Epithelial cell of umbilical artery (primary cell): ENCODE results near the gene RAB3A. TPM values are rescaled to one million over a fixed set of nuclear protein-coding genes. Genes with fewer than 3 reads are reported as not detected.

Experiments
- total RNA-seq: library from RNA; depleted of rRNA; stranded (reverse); fragments of >200 nt; gene quantifications from 2 replicates; pipeline ENCODE4 v1.2.3, GENCODE V29; 2014

The RAB3A gene, protein sequence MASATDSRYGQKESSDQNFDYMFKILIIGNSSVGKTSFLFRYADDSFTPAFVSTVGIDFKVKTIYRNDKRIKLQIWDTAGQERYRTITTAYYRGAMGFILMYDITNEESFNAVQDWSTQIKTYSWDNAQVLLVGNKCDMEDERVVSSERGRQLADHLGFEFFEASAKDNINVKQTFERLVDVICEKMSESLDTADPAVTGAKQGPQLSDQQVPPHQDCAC
- total RNA-seq = under 0.01 TPM in 1 of 2 replicates, not detected in the other

DNA sequence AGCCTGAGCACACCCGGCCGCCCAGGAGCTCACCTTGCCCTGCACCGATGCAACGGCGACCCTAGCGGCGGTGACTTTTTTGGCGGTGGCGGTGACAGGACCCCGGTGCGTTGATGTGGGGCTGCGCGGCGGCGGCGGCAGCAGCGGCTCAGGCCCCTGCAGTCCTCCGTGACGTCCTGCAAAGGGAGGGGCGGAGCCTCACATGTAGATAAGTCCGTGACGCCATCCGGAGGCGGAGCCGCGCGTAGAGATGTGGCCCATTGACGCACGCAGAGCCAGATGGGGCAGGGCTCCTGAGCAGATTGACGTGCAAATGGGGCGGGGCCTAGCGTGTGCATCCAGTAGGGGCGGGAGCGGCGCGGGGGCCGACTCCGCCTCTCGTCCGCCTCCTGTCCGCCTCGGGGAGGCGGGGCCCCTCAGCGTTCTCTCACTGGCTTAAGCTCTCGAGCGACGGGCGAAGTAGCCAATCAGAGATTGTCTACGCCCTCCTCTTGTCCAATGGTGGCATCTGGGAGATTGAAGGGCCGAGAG is at the start of gene RAB3A:
Gene RAB3A, minus strand, starts transcription at position 180 of the 531 bp plus-strand sequence. CDS start 1,302 bp downstream, outside the sequence.

DNA sequence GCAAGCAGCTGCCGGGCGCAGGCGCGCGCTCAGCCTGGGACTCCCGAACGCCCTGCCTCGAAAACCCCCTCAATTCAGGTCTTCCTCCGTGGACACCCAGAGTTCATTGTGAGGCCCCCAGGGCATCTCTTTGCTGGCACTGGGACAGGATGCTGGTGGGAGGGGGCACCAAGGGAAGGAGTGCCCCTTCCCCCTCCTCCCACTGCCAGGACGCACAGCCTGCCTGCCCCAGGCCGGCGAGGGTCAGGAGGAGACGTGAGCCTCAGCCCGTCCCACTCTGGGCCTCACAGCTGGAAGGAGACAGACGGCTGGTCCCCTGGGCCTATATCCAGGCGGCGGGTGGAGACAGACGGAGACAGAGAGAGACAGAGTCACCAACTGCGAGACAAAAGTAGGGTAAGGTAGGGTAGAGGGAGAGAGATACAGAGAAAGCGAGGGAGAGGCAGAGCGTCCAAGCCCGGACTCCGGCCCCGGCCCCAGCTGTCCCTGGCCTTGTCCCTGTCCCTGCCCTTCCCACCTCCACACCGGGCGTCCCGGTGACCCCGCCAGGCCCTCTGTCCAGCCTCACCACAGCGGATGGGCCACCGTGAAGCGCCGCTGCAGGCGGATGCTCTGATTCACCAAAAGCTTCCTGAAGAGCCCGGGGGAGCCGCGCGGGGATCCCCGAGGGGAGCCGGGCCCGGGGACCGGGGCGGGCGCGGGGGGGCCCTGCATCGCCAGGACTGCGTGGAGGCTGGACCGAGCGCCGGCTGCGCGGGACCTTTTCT is 22.0 kb upstream of the RAB3A start, which contains the start of gene PDE4C:
Gene PDE4C, minus strand, starts transcription at position 737 of the 767 bp plus-strand sequence. Its CDS starts 23 bp downstream, at position 714.

DNA sequence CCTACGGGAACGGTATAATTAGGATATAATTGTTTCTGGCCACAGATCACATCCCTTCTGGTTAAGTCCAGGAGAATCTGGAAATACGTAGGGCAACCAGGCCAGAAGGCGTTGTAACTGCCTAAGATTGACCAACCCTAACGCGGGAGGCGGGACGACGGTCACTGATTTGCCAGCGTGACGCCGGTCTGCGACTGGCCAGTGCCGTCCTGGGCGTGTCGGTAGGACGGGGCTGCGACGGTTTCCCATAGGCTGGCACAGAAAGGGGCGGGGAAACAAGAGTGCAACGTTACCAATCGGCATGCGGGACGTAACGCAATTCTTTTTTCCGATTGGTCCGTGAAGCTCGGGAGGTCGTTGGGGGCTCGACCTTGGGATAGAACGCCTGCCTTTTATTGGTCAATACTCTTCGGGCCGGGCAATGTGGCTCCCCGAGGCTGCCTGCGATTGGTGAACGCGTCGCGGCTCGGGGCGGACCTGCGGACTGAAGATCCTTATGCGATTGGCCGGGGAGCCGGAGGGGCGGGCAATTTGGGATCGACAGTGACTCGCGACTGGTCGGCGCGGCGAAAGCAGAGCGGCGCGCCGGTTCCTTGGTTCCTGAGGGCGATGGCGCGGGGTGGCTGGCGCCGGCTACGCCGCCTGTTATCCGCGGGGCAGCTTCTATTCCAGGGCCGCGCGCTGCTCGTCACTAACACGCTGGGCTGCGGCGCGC is 11.0 kb downstream of the RAB3A start, which contains the start of gene MPV17L2:
Gene MPV17L2, plus strand, starts transcription at position 546 of the 715 bp plus-strand sequence. Its CDS starts 64 bp downstream, at position 610.

DNA sequence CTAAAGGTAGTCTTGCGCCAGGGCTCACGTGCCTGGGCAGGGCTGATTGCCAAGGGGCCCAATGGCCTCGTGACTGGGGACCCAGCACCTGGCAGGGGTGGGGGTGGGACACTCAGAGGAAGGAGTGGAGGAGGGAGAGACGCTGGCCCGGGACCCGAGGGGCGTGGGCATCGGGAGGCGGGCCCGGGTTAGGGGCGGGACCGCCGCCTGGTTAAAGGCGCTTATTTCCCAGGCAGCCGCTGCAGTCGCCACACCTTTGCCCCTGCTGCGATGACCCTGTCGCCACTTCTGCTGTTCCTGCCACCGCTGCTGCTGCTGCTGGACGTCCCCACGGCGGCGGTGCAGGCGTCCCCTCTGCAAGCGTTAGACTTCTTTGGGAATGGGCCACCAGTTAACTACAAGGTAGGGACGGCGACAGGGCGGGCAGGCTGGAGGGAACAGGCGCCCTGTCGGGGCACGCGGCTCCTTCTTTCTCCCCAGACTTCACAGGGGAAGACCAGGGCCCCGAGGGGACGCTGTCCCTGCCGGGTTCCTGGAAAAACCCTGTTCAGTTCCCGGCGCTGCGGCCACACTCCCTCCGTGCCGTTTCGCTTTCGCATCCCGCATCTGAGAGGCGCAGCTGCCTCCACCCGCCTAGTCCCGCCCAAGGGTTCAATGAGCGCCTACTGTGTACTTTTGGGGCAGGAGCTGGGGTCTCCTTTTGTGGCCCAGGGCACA is 30.1 kb downstream of the RAB3A start, which contains the start of gene IFI30:
Gene IFI30, plus strand, starts transcription at position 242 of the 717 bp plus-strand sequence. Its CDS starts 29 bp downstream, at position 271.

DNA sequence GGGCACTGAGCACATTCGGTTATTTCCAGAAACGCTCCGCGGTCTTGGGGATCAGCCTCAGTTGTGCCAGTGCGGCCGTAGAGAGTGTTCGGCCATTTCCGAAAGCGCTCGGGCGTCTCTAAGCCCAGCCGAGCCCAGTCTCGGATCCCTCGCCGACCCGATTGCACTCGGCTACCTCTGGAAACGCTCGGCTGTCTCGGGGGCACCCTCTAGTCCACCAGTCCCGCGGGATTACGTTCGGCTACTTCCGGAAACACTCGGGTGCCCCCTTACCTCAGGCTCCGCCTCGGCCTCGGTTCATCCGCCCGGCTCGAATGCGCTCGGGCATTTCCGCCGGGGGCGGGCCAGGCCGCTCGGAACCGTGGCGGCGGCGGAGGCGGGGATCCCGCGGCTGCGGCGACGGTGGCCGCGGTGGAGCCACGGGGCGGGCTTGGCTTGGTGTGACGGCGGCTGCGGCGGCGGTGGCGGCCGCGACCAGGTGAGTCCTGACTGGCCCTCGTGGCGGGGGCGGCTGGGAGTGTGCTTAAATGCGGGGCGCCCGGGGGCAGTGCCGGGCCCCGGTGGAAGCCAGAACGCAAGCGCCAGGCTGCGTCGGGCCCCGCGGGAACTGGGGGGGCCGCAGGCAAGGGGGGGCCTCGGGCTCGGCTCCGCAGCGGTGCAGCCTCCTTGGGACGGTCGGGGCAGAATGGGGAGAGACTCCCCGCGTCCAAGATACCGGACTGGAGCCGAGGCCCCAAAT is 50.9 kb downstream of the RAB3A start, which contains the start of gene PIK3R2:
Gene PIK3R2, plus strand, starts transcription at position 347 of the 739 bp plus-strand sequence. CDS start 2,717 bp downstream, outside the sequence.

Other genes with a start within 250 kb of the RAB3A start
- not detected in 2 replicates for gene KCNN1, start 236.9 kb downstream of the RAB3A start, total RNA-seq
- gene ARRDC2, start 195.9 kb downstream of the RAB3A start, total RNA-seq = 12.0 and 14.3 TPM in 2 replicates
- gene IL12RB1, start 117.1 kb downstream of the RAB3A start, total RNA-seq = 0.15 TPM in 1 of 2 replicates, not detected in the other
- gene MAST3, start 106.3 kb downstream of the RAB3A start, total RNA-seq = 0.30 and 0.32 TPM in 2 replicates
- gene PIK3R2, start 50.9 kb downstream of the RAB3A start, total RNA-seq = 1.6 and 2.3 TPM in 2 replicates
- gene IFI30, start 30.2 kb downstream of the RAB3A start, total RNA-seq = 3.3 TPM in 1 of 2 replicates, not detected in the other
- 9.4 and 15.3 TPM in 2 replicates for gene MPV17L2, start 10.8 kb downstream of the RAB3A start, total RNA-seq
- 0.15 TPM in 1 of 2 replicates, not detected in the other for gene PDE4C, start 22.4 kb upstream of the RAB3A start, total RNA-seq
- under 0.01 TPM in 2 replicates for gene IQCN, start 70.4 kb upstream of the RAB3A start, total RNA-seq
- gene JUND, start 77.6 kb upstream of the RAB3A start, total RNA-seq = 58.8 and 80.2 TPM in 2 replicates
- gene LSM4, start 119.0 kb upstream of the RAB3A start, total RNA-seq = 128 and 177 TPM in 2 replicates
- gene PGPEP1, start 136.6 kb upstream of the RAB3A start, total RNA-seq = 13.3 and 19.9 TPM in 2 replicates
- 108 and 126 TPM in 2 replicates for gene GDF15, start 182.1 kb upstream of the RAB3A start, total RNA-seq
- not detected in 2 replicates for gene LRRC25, start 193.6 kb upstream of the RAB3A start, total RNA-seq
- gene SSBP4, start 215.4 kb upstream of the RAB3A start, total RNA-seq = 71.0 and 93.2 TPM in 2 replicates
- 24.6 and 37.7 TPM in 2 replicates for gene ISYNA1, start 234.1 kb upstream of the RAB3A start, total RNA-seq